ENCODE measurements around the gene GABRP.
A peak's percentile ranks its signal among the peaks of the same experiment; 100 is the strongest.

DNA sequence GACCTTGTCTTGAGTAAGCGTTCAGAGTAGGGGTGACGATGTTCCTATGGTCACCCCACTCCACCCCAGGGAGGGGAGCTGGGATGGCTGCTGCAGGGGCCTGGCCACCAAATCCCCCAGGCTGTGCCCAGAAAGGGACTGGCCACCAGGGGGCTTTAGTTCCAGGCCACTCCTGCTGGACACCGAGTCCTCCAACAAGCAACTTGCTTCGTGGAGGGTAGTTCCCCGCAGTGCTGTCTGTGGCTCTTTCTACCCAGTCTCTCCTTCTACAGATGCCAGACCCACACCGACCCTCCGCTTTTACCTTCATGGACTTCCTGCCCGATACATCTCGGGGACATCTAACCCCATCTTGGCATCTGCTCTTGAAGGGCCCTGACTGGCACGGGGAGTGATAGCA lies 35.7 kb upstream of the GABRP start:
- TF ChIP-seq, protein P1, sequence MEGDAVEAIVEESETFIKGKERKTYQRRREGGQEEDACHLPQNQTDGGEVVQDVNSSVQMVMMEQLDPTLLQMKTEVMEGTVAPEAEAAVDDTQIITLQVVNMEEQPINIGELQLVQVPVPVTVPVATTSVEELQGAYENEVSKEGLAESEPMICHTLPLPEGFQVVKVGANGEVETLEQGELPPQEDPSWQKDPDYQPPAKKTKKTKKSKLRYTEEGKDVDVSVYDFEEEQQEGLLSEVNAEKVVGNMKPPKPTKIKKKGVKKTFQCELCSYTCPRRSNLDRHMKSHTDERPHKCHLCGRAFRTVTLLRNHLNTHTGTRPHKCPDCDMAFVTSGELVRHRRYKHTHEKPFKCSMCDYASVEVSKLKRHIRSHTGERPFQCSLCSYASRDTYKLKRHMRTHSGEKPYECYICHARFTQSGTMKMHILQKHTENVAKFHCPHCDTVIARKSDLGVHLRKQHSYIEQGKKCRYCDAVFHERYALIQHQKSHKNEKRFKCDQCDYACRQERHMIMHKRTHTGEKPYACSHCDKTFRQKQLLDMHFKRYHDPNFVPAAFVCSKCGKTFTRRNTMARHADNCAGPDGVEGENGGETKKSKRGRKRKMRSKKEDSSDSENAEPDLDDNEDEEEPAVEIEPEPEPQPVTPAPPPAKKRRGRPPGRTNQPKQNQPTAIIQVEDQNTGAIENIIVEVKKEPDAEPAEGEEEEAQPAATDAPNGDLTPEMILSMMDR (IDR thresholded peaks at IDR 0.05) = peak; percentile 63
- TF ChIP-seq TCF7L2 (IDR thresholded peaks at IDR 0.05; ENCODE audit: low read depth, low read length) (no peak), SIN3A (IDR thresholded peaks at IDR 0.05; ENCODE audit: borderline replicate concordance, insufficient read depth, low read depth, low read length) (no peak), POLR2AphosphoS5 (IDR thresholded peaks at IDR 0.05; ENCODE audit: low read depth, low read length) (no peak)
- TF ChIP-seq, protein P2, sequence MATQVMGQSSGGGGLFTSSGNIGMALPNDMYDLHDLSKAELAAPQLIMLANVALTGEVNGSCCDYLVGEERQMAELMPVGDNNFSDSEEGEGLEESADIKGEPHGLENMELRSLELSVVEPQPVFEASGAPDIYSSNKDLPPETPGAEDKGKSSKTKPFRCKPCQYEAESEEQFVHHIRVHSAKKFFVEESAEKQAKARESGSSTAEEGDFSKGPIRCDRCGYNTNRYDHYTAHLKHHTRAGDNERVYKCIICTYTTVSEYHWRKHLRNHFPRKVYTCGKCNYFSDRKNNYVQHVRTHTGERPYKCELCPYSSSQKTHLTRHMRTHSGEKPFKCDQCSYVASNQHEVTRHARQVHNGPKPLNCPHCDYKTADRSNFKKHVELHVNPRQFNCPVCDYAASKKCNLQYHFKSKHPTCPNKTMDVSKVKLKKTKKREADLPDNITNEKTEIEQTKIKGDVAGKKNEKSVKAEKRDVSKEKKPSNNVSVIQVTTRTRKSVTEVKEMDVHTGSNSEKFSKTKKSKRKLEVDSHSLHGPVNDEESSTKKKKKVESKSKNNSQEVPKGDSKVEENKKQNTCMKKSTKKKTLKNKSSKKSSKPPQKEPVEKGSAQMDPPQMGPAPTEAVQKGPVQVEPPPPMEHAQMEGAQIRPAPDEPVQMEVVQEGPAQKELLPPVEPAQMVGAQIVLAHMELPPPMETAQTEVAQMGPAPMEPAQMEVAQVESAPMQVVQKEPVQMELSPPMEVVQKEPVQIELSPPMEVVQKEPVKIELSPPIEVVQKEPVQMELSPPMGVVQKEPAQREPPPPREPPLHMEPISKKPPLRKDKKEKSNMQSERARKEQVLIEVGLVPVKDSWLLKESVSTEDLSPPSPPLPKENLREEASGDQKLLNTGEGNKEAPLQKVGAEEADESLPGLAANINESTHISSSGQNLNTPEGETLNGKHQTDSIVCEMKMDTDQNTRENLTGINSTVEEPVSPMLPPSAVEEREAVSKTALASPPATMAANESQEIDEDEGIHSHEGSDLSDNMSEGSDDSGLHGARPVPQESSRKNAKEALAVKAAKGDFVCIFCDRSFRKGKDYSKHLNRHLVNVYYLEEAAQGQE (IDR thresholded peaks at IDR 0.05; ENCODE audit: insufficient read depth in 1 of 2, low read depth in 2 of 2, low read length in 1 of 2) = no peak

Measured in Panc1 (cell line).